ENCODE data around the gene LAPTM5.

GRCh38 chr1:30719406-30720270 is 37.9 kb downstream of the LAPTM5 start:
- TF ChIP-seq CTCF (IDR thresholded peaks at IDR 0.05) (no peak), POLR2AphosphoS5 (IDR thresholded peaks at IDR 0.05; ENCODE audit: insufficient read depth in 1 of 2, low read depth in 1 of 2) (no peak)

Measured in vagina (tissue), 2 donors.